ENCODE results near the gene THOC5. TPM values are rescaled to one million over a fixed set of nuclear protein-coding genes. Genes with fewer than 3 reads are reported as not detected.

Gene THOC5
- total RNA-seq, 4 donors from 2014 or later: 23.9 to 46.6 (median 30.3) TPM

DNA sequence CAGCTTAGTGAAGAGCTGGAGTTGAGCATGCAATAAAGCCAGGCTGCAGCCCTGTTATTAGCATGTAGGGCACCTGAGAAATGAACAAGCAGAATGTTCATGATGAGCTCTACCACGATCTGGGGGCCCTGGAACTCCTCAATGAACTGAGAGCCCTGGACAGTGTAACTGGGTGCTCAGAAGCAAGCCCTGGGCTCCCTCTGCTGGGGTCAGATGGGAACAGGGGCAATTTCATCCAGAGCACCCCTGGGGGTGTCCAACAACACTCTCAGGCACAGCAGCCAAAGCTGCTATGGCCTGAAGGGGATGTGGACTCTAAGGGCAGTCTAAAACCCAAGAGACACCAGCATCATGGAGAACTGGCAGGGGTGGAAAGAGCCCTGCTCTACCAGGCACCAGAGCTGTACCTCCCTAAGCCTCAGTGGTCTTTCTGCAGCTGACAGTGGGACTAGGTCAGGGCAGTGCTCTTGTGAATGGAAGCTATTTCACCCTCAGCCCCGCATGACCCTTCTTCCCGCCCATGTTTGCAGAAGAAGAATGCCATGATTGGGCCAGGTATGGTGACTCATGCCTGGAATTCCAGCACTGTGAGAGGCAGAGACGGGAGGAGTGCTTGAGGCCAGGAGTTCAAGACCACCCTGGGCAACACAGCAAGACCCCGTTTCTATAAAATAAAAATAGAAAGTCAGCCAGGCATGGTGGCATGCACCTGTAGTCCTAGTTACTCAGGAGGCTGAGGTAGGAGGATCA is 28.9 kb downstream of the THOC5 start:
- intact Hi-C loops (cut with DNase I): no loop called here

DNA sequence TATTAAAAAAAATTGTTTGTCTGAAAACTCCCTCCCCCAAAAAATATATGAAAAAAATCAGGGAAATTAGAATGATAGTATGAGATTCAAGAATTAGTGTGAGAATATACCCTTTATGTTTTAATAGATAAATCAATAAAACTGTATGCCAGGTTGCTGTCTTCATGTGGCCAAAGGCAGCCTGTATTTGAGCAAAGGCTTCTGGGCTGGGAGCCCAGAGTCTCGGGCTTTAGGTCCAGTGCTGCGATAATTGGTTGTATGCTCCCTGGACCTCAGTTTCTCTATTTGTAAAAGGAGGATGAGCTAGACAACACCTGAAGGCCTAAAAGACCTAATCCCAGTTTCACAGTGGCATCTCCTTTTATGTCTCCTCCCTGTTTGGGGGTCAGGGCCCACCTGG is 29.8 kb downstream of the THOC5 start:
- peaks cover 60 to 68% of the 10 kb centered on the region in 2 donors for H3K36me3 ChIP-seq
- intact Hi-C loops (cut with DNase I): no loop called here
- no peak overlapping the region for H3K27ac ChIP-seq
- H3K4me1 ChIP-seq: no peaks in the 10 kb centered on the region
- TF ChIP-seq, protein P1, sequence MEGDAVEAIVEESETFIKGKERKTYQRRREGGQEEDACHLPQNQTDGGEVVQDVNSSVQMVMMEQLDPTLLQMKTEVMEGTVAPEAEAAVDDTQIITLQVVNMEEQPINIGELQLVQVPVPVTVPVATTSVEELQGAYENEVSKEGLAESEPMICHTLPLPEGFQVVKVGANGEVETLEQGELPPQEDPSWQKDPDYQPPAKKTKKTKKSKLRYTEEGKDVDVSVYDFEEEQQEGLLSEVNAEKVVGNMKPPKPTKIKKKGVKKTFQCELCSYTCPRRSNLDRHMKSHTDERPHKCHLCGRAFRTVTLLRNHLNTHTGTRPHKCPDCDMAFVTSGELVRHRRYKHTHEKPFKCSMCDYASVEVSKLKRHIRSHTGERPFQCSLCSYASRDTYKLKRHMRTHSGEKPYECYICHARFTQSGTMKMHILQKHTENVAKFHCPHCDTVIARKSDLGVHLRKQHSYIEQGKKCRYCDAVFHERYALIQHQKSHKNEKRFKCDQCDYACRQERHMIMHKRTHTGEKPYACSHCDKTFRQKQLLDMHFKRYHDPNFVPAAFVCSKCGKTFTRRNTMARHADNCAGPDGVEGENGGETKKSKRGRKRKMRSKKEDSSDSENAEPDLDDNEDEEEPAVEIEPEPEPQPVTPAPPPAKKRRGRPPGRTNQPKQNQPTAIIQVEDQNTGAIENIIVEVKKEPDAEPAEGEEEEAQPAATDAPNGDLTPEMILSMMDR (IDR thresholded peaks at IDR 0.05): no peak
- TF ChIP-seq POLR2A (IDR thresholded peaks at IDR 0.05): no peak
- no peaks in the 10 kb centered on the region for H3K9me3 ChIP-seq
- no peak for DNase-seq
- H3K27me3 ChIP-seq: no peaks in the 10 kb centered on the region
- no peak overlapping the region for H3K4me3 ChIP-seq (replicated peaks in 1 of 3)
- WGBS, 2 donors: 97 to 100% methylated on average over 2 of the region's 2 CpGs

More for the DNA sequence above, 28.9 kb downstream of the THOC5 start:
- no peak overlapping the region for H3K27ac ChIP-seq
- DNase-seq: no peak
- H3K4me3 ChIP-seq (replicated peaks in 1 of 3): no peak overlapping the region
- 78 to 80% methylated on average over 4 to 5 of the region's 5 CpGs for WGBS, 2 donors
- H3K36me3 ChIP-seq: peaks cover 60 to 67% of the 10 kb centered on the region in 2 donors
- no peaks in the 10 kb centered on the region for H3K27me3 ChIP-seq
- no peak for TF ChIP-seq POLR2A (IDR thresholded peaks at IDR 0.05)
- TF ChIP-seq, protein P1 (IDR thresholded peaks at IDR 0.05): peak in 2 of 6 experiments; percentile 16 to 21
- H3K9me3 ChIP-seq: no peaks in the 10 kb centered on the region
- no peaks in the 10 kb centered on the region for H3K4me1 ChIP-seq

DNA sequence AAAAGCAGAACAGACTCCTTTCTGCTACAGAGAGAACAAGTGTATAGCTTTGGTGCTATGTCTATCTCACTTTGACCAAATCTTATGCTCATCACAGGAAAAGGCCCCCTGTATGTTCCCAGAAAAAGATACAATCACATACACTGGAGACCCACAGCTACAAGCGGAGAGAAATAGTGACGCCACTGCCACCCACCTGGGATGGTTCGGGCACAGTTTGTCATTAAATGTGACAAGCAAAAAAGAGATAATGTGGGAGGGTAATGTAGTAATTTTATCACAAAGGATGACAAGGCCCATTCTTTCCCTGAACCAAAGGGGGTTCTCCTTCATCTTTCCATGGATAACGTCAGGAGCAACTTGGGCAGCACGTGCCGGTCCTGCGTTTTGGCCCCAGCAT is 32.0 kb downstream of the THOC5 start:
- intact Hi-C loops (cut with DNase I): no loop called here
- no peak overlapping the region for H3K4me3 ChIP-seq (replicated peaks in 1 of 3)
- WGBS, 2 donors: 93 to 97% methylated on average over 7 of the region's 7 CpGs
- TF ChIP-seq, protein P1 (IDR thresholded peaks at IDR 0.05): no peak
- TF ChIP-seq POLR2A (IDR thresholded peaks at IDR 0.05): no peak
- H3K27me3 ChIP-seq: no peaks in the 10 kb centered on the region
- no peaks in the 10 kb centered on the region for H3K4me1 ChIP-seq
- no peaks in the 10 kb centered on the region for H3K9me3 ChIP-seq
- H3K36me3 ChIP-seq: peaks cover 64 to 69% of the 10 kb centered on the region in 2 donors
- H3K27ac ChIP-seq: no peak overlapping the region
- DNase-seq: no peak

DNA sequence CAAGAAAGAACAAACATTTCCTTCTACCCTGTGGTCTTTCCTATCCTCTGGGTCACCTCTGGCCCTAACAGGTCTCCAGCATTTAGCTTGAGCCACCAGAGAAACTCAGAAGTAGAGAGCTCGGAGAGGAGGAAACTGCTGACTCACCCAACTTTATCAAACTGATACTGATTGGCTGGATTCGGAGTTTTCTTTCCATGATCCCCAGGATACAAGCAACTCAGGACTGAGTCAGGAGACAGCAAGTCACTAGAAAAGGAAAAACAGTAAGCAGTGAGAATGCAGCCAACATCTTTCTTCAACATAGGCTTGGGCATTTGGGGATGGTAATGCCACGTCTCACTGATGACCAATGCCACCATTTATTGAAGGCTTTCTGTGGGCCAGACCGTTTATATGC is 32.7 kb downstream of the THOC5 start:
- Histone ChIP-seq H3K9me3 (no peaks in the 10 kb centered on the region), H3K4me3 (replicated peaks in 1 of 3) (no peak overlapping the region), H3K27ac (no peak overlapping the region), H3K36me3 (peaks cover 65 to 74% of the 10 kb centered on the region in 2 donors), H3K27me3 (no peaks in the 10 kb centered on the region), H3K4me1 (no peaks in the 10 kb centered on the region)
- WGBS, 2 donors: 92 to 94% methylated on average over 4 of the region's 4 CpGs
- TF ChIP-seq POLR2A (IDR thresholded peaks at IDR 0.05): no peak
- TF ChIP-seq, protein P1 (IDR thresholded peaks at IDR 0.05): no peak
- no peak for DNase-seq
- intact Hi-C loops (cut with DNase I): no loop called here

DNA sequence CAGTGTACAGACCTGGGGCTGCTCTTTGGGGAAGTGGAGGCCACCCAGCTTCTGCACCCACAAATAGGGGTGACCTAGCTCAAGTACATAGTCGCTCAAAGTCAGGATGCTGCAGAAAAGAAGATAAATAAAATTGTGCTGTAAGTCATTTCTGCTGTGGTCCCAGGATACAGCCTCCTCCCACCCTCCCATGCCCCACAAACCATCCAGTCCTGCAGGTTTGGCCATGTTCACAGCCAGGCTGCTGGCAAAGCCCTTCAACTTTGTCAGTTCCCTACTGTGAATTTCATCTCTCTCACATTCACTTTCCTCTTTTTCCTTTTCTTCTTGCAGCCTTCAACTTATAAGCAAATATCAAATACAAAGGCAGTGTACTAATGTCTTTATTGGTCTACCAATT is 33.6 kb downstream of the THOC5 start:
- Histone ChIP-seq H3K36me3 (peaks cover 66 to 74% of the 10 kb centered on the region in 2 donors), H3K9me3 (no peaks in the 10 kb centered on the region), H3K4me1 (no peaks in the 10 kb centered on the region), H3K27me3 (no peaks in the 10 kb centered on the region), H3K27ac (no peak overlapping the region), H3K4me3 (replicated peaks in 1 of 3) (no peak overlapping the region)
- DNase-seq: no peak
- 100% methylated on average over 1 of the region's 1 CpG for WGBS, 2 donors
- TF ChIP-seq, protein P1 (IDR thresholded peaks at IDR 0.05): no peak
- no peak for TF ChIP-seq POLR2A (IDR thresholded peaks at IDR 0.05)
- intact Hi-C loops (cut with DNase I): no loop called here

Measured in thyroid gland (tissue), 4 donors.